PFSK-1 (cell line): ENCODE data around the gene ACSF2.

Experiments
- POLR2AphosphoS5 ChIP-seq: IDR thresholded peaks from 2 replicates; pipeline ENCODE4 v1.6.1; 2012; ENCODE audit warnings: low read depth, mild to moderate bottlenecking, control low read depth, low read length, moderate library complexity
- SIN3A ChIP-seq: IDR thresholded peaks from 2 replicates; pipeline ENCODE4 v1.6.1; 2012; ENCODE audit warnings: mild to moderate bottlenecking, low read length, moderate library complexity, borderline replicate concordance; ENCODE audit not compliant: insufficient read depth

GRCh38 chr17:50514936-50515702 lies 89.1 kb downstream of the ACSF2 start:
- TF ChIP-seq POLR2AphosphoS5 = no peak
- TF ChIP-seq SIN3A = no peak
